ENCODE measurements around the gene JPH2. TPM values are rescaled to one million over a fixed set of nuclear protein-coding genes. Genes with fewer than 3 reads are reported as not detected.

The JPH2 gene
- total RNA-seq, 1 experiment from 2014 or later, result 0.03 TPM

- no peak for DNase-seq (ENCODE audit: low spot score)
These were observed 84.4 kb downstream of the JPH2 start for GRCh38 chr20:44102582-44102981.

- no peak for DNase-seq (ENCODE audit: low spot score)
These were observed 87.2 kb downstream of the JPH2 start for GRCh38 chr20:44099832-44100231.

GRCh38 chr20:44098657-44099056, 88.3 kb downstream of the JPH2 start:
- DNase-seq (ENCODE audit: low spot score), result no peak

GRCh38 chr20:44098256-44098630, 88.7 kb downstream of the JPH2 start:
- DNase-seq (ENCODE audit: low spot score), result no peak

- peak; percentile 23 for DNase-seq (ENCODE audit: low spot score)
These were observed 89.3 kb downstream of the JPH2 start for GRCh38 chr20:44097521-44098255.

- no peak for DNase-seq (ENCODE audit: low spot score)
These were observed 91.2 kb downstream of the JPH2 start for GRCh38 chr20:44095831-44096230.

- no peak for DNase-seq (ENCODE audit: low spot score)
These were observed 93.8 kb downstream of the JPH2 start for GRCh38 chr20:44093249-44093582.

- DNase-seq (ENCODE audit: low spot score), result peak; percentile 65
These were observed 94.3 kb downstream of the JPH2 start for GRCh38 chr20:44092551-44093248.

GRCh38 chr20:44091026-44091425, 96.0 kb downstream of the JPH2 start:
- DNase-seq (ENCODE audit: low spot score), result no peak

- peak; percentile 38 for DNase-seq (ENCODE audit: low spot score)
These were observed 96.9 kb downstream of the JPH2 start for GRCh38 chr20:44089987-44090674.

GRCh38 chr20:44087857-44088120, 99.2 kb downstream of the JPH2 start:
- no peak for DNase-seq (ENCODE audit: low spot score)

GRCh38 chr20:44087051-44087856, 99.7 kb downstream of the JPH2 start:
- no peak for DNase-seq (ENCODE audit: low spot score)

GRCh38 chr20:44085616-44086434, 101.2 kb downstream of the JPH2 start:
- no peak for DNase-seq (ENCODE audit: low spot score)

GRCh38 chr20:44084891-44085290, 102.1 kb downstream of the JPH2 start:
- no peak for DNase-seq (ENCODE audit: low spot score)

- DNase-seq (ENCODE audit: low spot score), result no peak
These were observed 102.5 kb downstream of the JPH2 start for GRCh38 chr20:44084439-44084838.

GRCh38 chr20:44083220-44083933, 103.6 kb downstream of the JPH2 start:
- no peak for DNase-seq (ENCODE audit: low spot score)

- no peak for DNase-seq (ENCODE audit: low spot score)
These were observed 105.1 kb downstream of the JPH2 start for GRCh38 chr20:44081888-44082287.

GRCh38 chr20:44081476-44081875, 105.5 kb downstream of the JPH2 start:
- no peak for DNase-seq (ENCODE audit: low spot score)

GRCh38 chr20:44080646-44081267, 106.2 kb downstream of the JPH2 start:
- DNase-seq (ENCODE audit: low spot score), result peak; percentile 97

GRCh38 chr20:44080064-44080463, 106.9 kb downstream of the JPH2 start:
- no peak for DNase-seq (ENCODE audit: low spot score)

Measured in HT-29 (cell line).